Left hindlimb (tissue), 1 donor: ENCODE measurements around the gene ADAMTS12.
"Not testable (repeated sequence)": the region's sequence is repeated elsewhere in the genome, so short reads cannot be mapped to it uniquely, and the experiment has no call there.

Experiments used
- DNase-seq: peaks from one replicate; pipeline ENCODE4 v3.0.0-alpha.2; 2018

ADAMTS12 gene

GRCh38 chr5:33891788-33892619, at the start of gene ADAMTS12:
Gene ADAMTS12 (minus strand): TSS chr5:33891990. CDS start chr5:33891856, 134 bp downstream.
- DNase-seq = peak; percentile 88

GRCh38 chr5:33941090-33941489, 49.3 kb upstream of the ADAMTS12 start:
- DNase-seq = no peak

GRCh38 chr5:33939556-33940262, 47.9 kb upstream of the ADAMTS12 start:
- DNase-seq = no peak

- DNase-seq = no peak
These were observed 47.1 kb upstream of the ADAMTS12 start for GRCh38 chr5:33938881-33939280.

GRCh38 chr5:33938507-33938796, 46.7 kb upstream of the ADAMTS12 start:
- no peak for DNase-seq

GRCh38 chr5:33937707-33938506, 46.1 kb upstream of the ADAMTS12 start:
- no peak for DNase-seq

GRCh38 chr5:33937017-33937706, 45.4 kb upstream of the ADAMTS12 start:
- DNase-seq = no peak

GRCh38 chr5:33936381-33937016, 44.7 kb upstream of the ADAMTS12 start, which contains the start of gene RXFP3:
Gene RXFP3 (plus strand): TSS chr5:33936386. CDS start chr5:33936741, 355 bp downstream.
- DNase-seq = peak; percentile 27

- peak; percentile 79 for DNase-seq
These were observed 44.2 kb upstream of the ADAMTS12 start for GRCh38 chr5:33936004-33936380.

GRCh38 chr5:33934176-33934575, 42.4 kb upstream of the ADAMTS12 start:
- DNase-seq = no peak

GRCh38 chr5:33933723-33934169, 42.0 kb upstream of the ADAMTS12 start:
- no peak for DNase-seq

GRCh38 chr5:33931136-33931535, 39.3 kb upstream of the ADAMTS12 start:
- DNase-seq = no peak

- DNase-seq = no peak
These were observed 38.3 kb upstream of the ADAMTS12 start for GRCh38 chr5:33929925-33930690.

GRCh38 chr5:33928283-33928682, 36.5 kb upstream of the ADAMTS12 start:
- no peak for DNase-seq

GRCh38 chr5:33927685-33928084, 35.9 kb upstream of the ADAMTS12 start:
- DNase-seq = no peak

GRCh38 chr5:33925278-33925677, 33.5 kb upstream of the ADAMTS12 start:
- no peak for DNase-seq

GRCh38 chr5:33921002-33921401, 29.2 kb upstream of the ADAMTS12 start:
- DNase-seq = no peak

- DNase-seq = not testable (repeated sequence)
These were observed 23.1 kb upstream of the ADAMTS12 start for GRCh38 chr5:33914844-33915243.

GRCh38 chr5:33906248-33906647, 14.5 kb upstream of the ADAMTS12 start:
- DNase-seq = not testable (repeated sequence)

- no peak for DNase-seq
These were observed 13.6 kb upstream of the ADAMTS12 start for GRCh38 chr5:33905381-33905780.

- no peak for DNase-seq
These were observed 11.3 kb upstream of the ADAMTS12 start for GRCh38 chr5:33903118-33903517.
